Parathyroid adenoma (tissue), 2 donors: ENCODE measurements around the gene SUGP1.

Experiments
- H2AFZ ChIP-seq: fragments of 300-600 bp; sonication (generic); one replicate; pipeline ENCODE4 v1.7.0; 2017; ENCODE audit warnings: antibody characterized with exemption, mild to moderate bottlenecking
- H3K27ac ChIP-seq: fragments of 300-600 bp; sonication (generic); one replicate; pipeline ENCODE4 v1.7.0; 2017
- H3K27me3 ChIP-seq: fragments of 300-600 bp; sonication (generic); one replicate; pipeline ENCODE4 v1.7.0; 2017; ENCODE audit warnings: low read length; ENCODE audit not compliant: control insufficient read depth, insufficient read depth
- H3K36me3 ChIP-seq: fragments of 300-600 bp; sonication (generic); one replicate; pipeline ENCODE4 v1.7.0; 2017; ENCODE audit warnings: low read length; ENCODE audit not compliant: control insufficient read depth, insufficient read depth
- H3K4me1 ChIP-seq: fragments of 300-600 bp; sonication (generic); one replicate; pipeline ENCODE4 v1.7.0; 2017; ENCODE audit warnings: control low read depth
- H3K4me2 ChIP-seq: fragments of 300-600 bp; sonication (generic); one replicate; pipeline ENCODE4 v1.7.0; 2017; ENCODE audit warnings: low read length
- H3K4me3 ChIP-seq: fragments of 300-600 bp; sonication (generic); one replicate; pipeline ENCODE4 v1.7.0; 2017; ENCODE audit warnings: low read depth, low read length
- H3K79me2 ChIP-seq: fragments of 300-600 bp; sonication (generic); one replicate; pipeline ENCODE4 v1.7.0; 2017; ENCODE audit warnings: control low read depth
- H3K9ac ChIP-seq: fragments of 300-600 bp; sonication (generic); one replicate; pipeline ENCODE4 v1.7.0; 2017; ENCODE audit warnings: mild to moderate bottlenecking
- H3K9me3 ChIP-seq: fragments of 300-600 bp; sonication (generic); one replicate; pipeline ENCODE4 v1.7.0; 2017; ENCODE audit warnings: low read length; ENCODE audit not compliant: control insufficient read depth
- TF ChIP-seq, protein P1 (sequence below): fragments of 300-600 bp; sonication (generic); IDR thresholded peaks from one replicate; pipeline ENCODE4 v1.7.0; 2017; ENCODE audit warnings: antibody characterized with exemption, mild to moderate bottlenecking
- donor health status: primary hyperparathyroidism.

Gene SUGP1

DNA sequence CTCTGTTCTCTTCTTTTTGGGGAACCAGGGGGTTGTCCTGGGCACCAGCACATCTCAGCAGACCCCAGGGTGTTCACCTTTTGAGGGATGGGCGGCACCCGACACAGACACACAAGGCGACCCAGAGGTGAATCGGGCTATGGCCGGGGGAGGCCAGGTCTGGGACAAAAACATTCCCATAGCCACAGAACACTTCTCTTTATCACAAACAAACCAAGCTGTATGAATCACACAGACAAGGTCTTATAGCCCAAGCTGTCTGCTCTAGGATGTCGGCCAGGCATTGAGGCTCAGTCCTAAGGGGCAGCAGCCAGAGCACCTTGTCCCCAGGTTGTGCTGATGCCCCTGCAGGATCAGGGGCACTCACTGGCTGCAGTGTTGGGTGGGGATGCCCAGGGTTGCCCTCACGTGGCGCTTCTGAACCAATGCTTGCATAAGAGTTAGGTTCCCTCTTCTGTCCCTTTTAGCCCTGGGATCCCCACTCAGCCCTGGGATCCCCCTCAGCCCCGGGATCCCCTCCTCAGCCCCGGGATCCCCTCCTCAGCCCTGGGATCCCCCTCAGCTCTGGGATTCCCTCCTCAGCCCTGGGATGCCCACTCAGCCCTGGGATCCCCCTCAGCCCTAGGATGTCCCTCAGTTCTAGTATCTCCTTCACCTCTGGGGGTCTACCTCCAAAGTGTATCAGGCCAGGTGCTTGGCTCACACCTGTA is 27.2 kb upstream of the SUGP1 start:
- H3K27me3 ChIP-seq = no peaks in the 10 kb centered on the region
- TF ChIP-seq, protein P1, sequence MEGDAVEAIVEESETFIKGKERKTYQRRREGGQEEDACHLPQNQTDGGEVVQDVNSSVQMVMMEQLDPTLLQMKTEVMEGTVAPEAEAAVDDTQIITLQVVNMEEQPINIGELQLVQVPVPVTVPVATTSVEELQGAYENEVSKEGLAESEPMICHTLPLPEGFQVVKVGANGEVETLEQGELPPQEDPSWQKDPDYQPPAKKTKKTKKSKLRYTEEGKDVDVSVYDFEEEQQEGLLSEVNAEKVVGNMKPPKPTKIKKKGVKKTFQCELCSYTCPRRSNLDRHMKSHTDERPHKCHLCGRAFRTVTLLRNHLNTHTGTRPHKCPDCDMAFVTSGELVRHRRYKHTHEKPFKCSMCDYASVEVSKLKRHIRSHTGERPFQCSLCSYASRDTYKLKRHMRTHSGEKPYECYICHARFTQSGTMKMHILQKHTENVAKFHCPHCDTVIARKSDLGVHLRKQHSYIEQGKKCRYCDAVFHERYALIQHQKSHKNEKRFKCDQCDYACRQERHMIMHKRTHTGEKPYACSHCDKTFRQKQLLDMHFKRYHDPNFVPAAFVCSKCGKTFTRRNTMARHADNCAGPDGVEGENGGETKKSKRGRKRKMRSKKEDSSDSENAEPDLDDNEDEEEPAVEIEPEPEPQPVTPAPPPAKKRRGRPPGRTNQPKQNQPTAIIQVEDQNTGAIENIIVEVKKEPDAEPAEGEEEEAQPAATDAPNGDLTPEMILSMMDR = no peak
- H2AFZ ChIP-seq = no peak overlapping the region
- H3K9me3 ChIP-seq = no peaks in the 10 kb centered on the region
- H3K4me3 ChIP-seq = no peak overlapping the region
- H3K27ac ChIP-seq = no peak overlapping the region
- no peak overlapping the region for H3K9ac ChIP-seq
- peaks cover 19% of the 10 kb centered on the region for H3K79me2 ChIP-seq
- no peaks in the 10 kb centered on the region for H3K4me1 ChIP-seq
- no peak overlapping the region for H3K4me2 ChIP-seq
- H3K36me3 ChIP-seq = no peaks in the 10 kb centered on the region

DNA sequence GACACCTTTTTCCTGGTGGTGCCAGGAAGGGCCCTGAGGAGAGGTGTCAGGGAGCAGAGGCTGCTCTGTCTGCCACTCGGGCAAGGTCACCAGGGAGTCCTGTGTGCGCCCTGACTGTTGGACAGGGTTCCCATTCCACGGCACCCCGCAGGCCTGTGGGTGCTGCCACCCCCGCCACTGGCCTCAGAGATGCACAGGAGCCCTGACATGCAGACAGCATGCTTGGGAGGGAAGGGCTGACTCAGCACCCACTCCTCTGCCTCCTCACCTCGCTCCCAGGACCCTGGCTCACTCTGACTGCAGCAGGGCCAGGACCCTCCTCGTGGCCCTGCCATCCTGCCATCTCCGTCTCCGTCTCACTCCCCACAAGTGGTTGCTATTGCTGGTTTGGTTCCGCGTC is 25.7 kb upstream of the SUGP1 start:
- peaks cover 18% of the 10 kb centered on the region for H3K79me2 ChIP-seq
- TF ChIP-seq, protein P1 = no peak
- no peak overlapping the region for H3K9ac ChIP-seq
- no peak overlapping the region for H3K4me2 ChIP-seq
- H3K9me3 ChIP-seq = no peaks in the 10 kb centered on the region
- no peaks in the 10 kb centered on the region for H3K27me3 ChIP-seq
- no peak overlapping the region for H2AFZ ChIP-seq
- no peaks in the 10 kb centered on the region for H3K4me1 ChIP-seq
- no peak overlapping the region for H3K4me3 ChIP-seq
- H3K27ac ChIP-seq = no peak overlapping the region
- H3K36me3 ChIP-seq = no peaks in the 10 kb centered on the region

DNA sequence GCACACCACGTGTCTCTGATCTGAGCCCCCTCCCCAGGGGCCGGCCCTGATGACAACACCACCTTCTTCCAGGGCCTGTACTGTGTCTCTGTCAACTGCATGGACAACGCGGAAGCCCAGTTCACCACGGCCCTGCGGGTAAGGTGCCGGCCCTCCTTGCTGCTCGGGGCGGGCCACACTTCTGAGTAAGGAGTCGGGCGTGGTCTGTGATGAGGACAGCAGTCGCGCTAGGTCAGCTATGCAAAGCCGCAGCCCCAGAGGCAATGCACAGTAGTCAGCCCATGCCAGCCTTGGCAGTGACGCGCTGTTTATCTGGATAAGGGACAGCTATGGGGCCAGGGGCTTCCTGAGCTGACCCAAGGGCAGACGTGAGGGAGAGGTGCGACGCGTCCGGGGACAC is 24.9 kb upstream of the SUGP1 start:
- Histone ChIP-seq H3K9ac (no peak overlapping the region), H3K4me2 (no peak overlapping the region), H3K27me3 (no peaks in the 10 kb centered on the region), H3K79me2 (peaks cover 18% of the 10 kb centered on the region), H2AFZ (no peak overlapping the region), H3K4me1 (no peaks in the 10 kb centered on the region), H3K36me3 (no peaks in the 10 kb centered on the region), H3K9me3 (no peaks in the 10 kb centered on the region), H3K27ac (no peak overlapping the region), H3K4me3 (no peak overlapping the region)
- TF ChIP-seq, protein P1 = no peak

DNA sequence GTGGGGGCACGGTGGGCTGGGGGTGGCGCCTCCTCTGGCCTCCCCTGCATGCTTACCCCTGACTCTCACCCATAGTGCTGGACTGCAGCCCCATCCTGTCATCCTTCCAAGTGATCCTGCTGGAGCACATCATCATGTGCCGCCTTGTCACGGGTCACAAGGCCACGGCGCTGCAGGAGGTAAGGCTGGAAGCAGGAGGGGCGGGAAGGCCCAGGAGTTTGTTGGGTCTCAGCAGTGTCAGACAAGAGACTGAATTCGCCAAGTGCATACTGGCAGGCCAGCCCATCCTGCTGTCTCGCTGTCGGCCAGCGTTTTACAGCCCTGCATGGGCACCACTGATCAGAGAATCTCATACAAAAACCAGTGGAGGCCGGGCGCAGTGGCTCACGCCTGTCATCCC is 23.5 kb upstream of the SUGP1 start:
- H3K36me3 ChIP-seq = no peaks in the 10 kb centered on the region
- no peaks in the 10 kb centered on the region for H3K27me3 ChIP-seq
- H3K27ac ChIP-seq = no peak overlapping the region
- H2AFZ ChIP-seq = no peak overlapping the region
- no peaks in the 10 kb centered on the region for H3K4me1 ChIP-seq
- H3K4me2 ChIP-seq = no peak overlapping the region
- H3K4me3 ChIP-seq = no peak overlapping the region
- no peaks in the 10 kb centered on the region for H3K9me3 ChIP-seq
- no peak overlapping the region for H3K9ac ChIP-seq
- H3K79me2 ChIP-seq = peaks cover 18% of the 10 kb centered on the region
- TF ChIP-seq, protein P1 = no peak

DNA sequence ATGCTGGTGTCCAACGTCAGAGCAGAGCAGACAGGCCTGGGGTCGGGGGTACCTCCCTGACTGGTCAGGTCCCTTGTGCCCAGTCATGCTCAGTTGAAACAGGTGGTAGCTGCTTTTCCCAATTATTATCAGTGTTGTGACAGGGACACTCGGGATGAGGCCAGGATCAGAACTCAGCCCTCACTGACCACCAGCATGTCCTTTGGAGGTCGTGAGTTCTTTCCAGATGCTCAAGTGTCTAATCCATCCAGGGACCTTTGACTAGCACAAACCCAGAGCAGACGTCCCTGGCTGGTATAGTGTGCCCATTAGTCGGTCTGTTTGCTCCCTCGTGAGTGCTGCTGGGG is 22.7 kb upstream of the SUGP1 start:
- H3K27me3 ChIP-seq = no peaks in the 10 kb centered on the region
- no peak overlapping the region for H3K4me3 ChIP-seq
- no peaks in the 10 kb centered on the region for H3K9me3 ChIP-seq
- peaks cover 26% of the 10 kb centered on the region for H3K79me2 ChIP-seq
- no peaks in the 10 kb centered on the region for H3K4me1 ChIP-seq
- H3K36me3 ChIP-seq = no peaks in the 10 kb centered on the region
- TF ChIP-seq, protein P1 = no peak
- H2AFZ ChIP-seq = no peak overlapping the region
- no peak overlapping the region for H3K4me2 ChIP-seq
- no peak overlapping the region for H3K9ac ChIP-seq
- H3K27ac ChIP-seq = no peak overlapping the region
